GM19463 (cell line): Measurements from ENCODE around the gene FSTL4.

Source experiments
- ATAC-seq: cut with Tn5 transposase; IDR thresholded peaks from one replicate; pipeline ENCODE4 v1.9.1; 2021; ENCODE audit warnings: mild to moderate bottlenecking, moderate library complexity; ENCODE audit not compliant: unreplicated experiment

FSTL4 gene

GRCh38 chr5:133277744-133278143, 334.6 kb downstream of the FSTL4 start:
- ATAC-seq: no peak

GRCh38 chr5:133276171-133276570, 336.2 kb downstream of the FSTL4 start:
- ATAC-seq: no peak

- no peak for ATAC-seq
Measured at GRCh38 chr5:133275631-133276030, 336.7 kb downstream of the FSTL4 start.

GRCh38 chr5:133274597-133274935, 337.8 kb downstream of the FSTL4 start:
- ATAC-seq: no peak

GRCh38 chr5:133273661-133274596, 338.4 kb downstream of the FSTL4 start:
- no peak for ATAC-seq

GRCh38 chr5:133272345-133272744, 340.0 kb downstream of the FSTL4 start:
- ATAC-seq: no peak

GRCh38 chr5:133271606-133272005, 340.7 kb downstream of the FSTL4 start:
- no peak for ATAC-seq

- no peak for ATAC-seq
Measured at GRCh38 chr5:133269691-133270090, 342.6 kb downstream of the FSTL4 start.

- ATAC-seq: no peak
Measured at GRCh38 chr5:133267601-133268000, 344.7 kb downstream of the FSTL4 start.

- no peak for ATAC-seq
Measured at GRCh38 chr5:133266966-133267365, 345.4 kb downstream of the FSTL4 start.

- no peak for ATAC-seq
Measured at GRCh38 chr5:133266527-133266878, 345.8 kb downstream of the FSTL4 start.

- ATAC-seq: peak; percentile 52
Measured at GRCh38 chr5:133265720-133266526, 346.4 kb downstream of the FSTL4 start.

GRCh38 chr5:133265257-133265656, 347.1 kb downstream of the FSTL4 start:
- no peak for ATAC-seq

GRCh38 chr5:133262690-133263089, 349.7 kb downstream of the FSTL4 start:
- no peak for ATAC-seq

- ATAC-seq: no peak
Measured at GRCh38 chr5:133261993-133262392, 350.3 kb downstream of the FSTL4 start.

- no peak for ATAC-seq
Measured at GRCh38 chr5:133260715-133261114, 351.6 kb downstream of the FSTL4 start.

GRCh38 chr5:133259199-133259997, 352.9 kb downstream of the FSTL4 start:
- ATAC-seq: no peak

- no peak for ATAC-seq
Measured at GRCh38 chr5:133257977-133258376, 354.4 kb downstream of the FSTL4 start.

- no peak for ATAC-seq
Measured at GRCh38 chr5:133256276-133256675, 356.1 kb downstream of the FSTL4 start.

- ATAC-seq: no peak
Measured at GRCh38 chr5:133254803-133255202, 357.5 kb downstream of the FSTL4 start.

- no peak for ATAC-seq
Measured at GRCh38 chr5:133253671-133254070, 358.7 kb downstream of the FSTL4 start.
